ENCODE measurements around the gene HOXC5. TPM values are rescaled to one million over a fixed set of nuclear protein-coding genes. Genes with fewer than 3 reads are reported as not detected.
A peak's percentile ranks its signal among the peaks of the same experiment; 100 is the strongest.

HOXC5 gene
- total RNA-seq, 4 donors from 2014 or later: 0.58 to 2.2 (median 0.97) TPM; not detected in 1

DNA sequence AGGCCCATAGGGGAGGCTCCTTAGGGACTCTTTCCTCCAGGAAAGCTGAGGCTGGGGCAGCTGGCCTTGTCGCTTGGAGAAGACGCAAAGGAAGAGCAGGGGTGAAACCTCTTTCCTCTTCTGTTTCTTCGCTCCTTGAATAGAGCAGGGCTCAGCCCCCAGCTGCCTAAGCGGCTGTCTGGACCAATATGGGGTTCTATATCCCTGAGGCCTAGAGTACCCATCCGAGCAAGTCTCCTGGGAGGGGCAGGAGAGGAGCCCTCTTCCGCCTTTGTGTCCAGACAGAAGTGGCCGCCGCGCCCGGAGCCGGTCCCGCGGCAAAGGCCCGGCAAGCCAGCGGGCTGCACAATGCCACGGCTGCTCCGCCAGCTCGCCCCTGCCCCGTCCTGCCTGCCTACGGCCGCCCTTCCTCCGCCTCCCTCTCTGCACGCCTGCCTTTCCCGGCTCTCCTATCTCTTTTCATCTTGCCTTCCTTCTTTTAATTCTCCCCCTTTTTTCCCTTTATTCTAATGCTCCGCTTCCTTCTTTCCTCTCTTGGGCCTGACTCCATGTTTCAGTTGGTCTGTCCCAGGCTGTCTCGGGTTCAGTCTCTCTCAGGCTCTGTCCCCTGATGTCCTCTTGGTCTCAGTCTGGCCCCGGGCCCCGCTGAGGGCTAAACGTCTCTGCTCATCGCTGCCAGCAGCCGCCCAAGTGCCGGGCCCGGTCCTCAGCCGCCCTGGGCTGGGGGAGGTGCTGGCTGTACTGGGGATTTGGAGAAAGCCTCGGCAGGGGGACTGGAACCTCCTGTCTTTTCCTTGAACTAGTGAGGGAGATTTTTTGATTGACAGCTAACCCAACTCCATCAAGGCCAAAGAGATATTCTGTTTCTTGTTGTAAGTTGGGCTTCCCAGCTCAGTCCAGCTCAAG lies 35.4 kb upstream of the HOXC5 start:
- intact Hi-C loops (cut with DNase I; ENCODE audit: low total_unique reads): no loop called here
- TF ChIP-seq CTCF (IDR thresholded peaks at IDR 0.05) (no peak), POLR2A (IDR thresholded peaks at IDR 0.05) (no peak)
- DNase-seq (ENCODE audit: low spot score in 2 of 2): no peak
- H3K4me3 ChIP-seq (ENCODE audit: low read depth, poor library complexity, severe bottlenecking): peak overlapping the region; percentile 16
- WGBS, 2 donors: 2 to 3% methylated on average over 34 to 35 of the region's 35 CpGs

DNA sequence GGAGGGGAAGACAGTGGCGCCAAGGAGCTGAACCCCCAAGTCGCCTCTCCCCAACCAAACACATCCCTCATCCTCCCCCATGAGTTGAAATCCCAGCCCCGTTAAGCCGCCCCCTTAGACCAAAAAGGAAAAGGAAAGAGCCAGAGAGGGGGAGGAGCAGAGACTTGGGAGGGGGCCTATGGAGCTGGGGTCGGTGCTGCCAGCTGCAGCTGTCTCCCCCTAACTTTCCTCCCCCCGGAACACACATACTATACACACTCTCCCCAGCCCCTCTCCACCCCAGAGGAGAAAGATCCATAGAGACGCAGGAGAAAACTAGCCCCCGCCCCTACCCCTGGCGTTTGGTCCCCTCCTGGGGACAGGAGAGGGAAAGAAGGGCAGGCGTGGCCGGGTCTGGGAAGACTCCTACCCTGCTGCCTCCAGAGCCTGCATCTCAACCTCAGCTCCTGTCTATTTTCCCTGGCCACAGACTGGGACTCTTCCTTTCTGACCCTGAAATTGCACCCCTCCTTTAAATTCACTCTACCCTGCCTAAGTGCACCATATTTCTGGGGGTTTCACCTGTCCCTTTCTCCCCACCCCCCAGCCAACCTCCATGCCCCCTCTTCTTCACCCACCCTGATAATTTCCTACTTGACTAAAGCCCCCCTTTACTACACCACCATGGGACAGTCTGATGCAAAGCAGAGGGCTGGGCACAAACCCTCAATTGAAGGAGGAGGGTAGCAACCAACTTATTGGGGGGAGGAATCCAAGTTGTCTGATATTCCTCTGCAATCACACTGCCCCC lies 34.5 kb upstream of the HOXC5 start:
- intact Hi-C loops (cut with DNase I; ENCODE audit: low total_unique reads): no loop called here

DNA sequence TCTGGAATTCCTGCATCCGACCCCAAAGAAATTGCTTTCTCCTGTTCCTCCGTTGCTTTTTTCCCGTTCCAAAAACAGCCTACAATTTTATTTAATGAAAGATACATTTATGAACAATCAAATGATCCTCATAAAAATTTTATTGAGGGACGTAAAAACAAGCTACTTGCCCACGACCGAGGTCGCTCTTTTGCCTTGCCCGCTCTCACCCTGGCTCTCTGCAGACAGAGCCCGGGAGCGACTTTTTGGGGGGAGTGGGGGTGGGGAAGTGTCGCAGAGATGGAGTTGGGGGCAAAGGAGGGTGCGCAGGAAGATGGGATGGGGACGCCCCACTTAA lies 34.0 kb upstream of the HOXC5 start:
- H3K4me3 ChIP-seq (ENCODE audit: low read depth, poor library complexity, severe bottlenecking): no peak overlapping the region
- TF ChIP-seq CTCF (IDR thresholded peaks at IDR 0.05): no peak
- no peak for TF ChIP-seq POLR2A (IDR thresholded peaks at IDR 0.05)
- intact Hi-C loops (cut with DNase I; ENCODE audit: low total_unique reads): no loop called here

More for the DNA sequence above, 34.5 kb upstream of the HOXC5 start:
- TF ChIP-seq CTCF (IDR thresholded peaks at IDR 0.05) (no peak), POLR2A (IDR thresholded peaks at IDR 0.05) (no peak)
- 10 to 14% methylated on average over 11 of the region's 11 CpGs for WGBS, 2 donors
- no peak for DNase-seq (ENCODE audit: low spot score in 2 of 2)
- no peak overlapping the region for H3K4me3 ChIP-seq (ENCODE audit: low read depth, poor library complexity, severe bottlenecking)

GRCh38 chr12:53999559-54000115 lies 33.2 kb upstream of the HOXC5 start:
- WGBS, 2 donors: 0% methylated on average over 35 of the region's 35 CpGs
- no peak for TF ChIP-seq POLR2A (IDR thresholded peaks at IDR 0.05)
- no peak for TF ChIP-seq CTCF (IDR thresholded peaks at IDR 0.05)
- intact Hi-C loops (cut with DNase I; ENCODE audit: low total_unique reads): no loop called here
- H3K4me3 ChIP-seq (ENCODE audit: low read depth, poor library complexity, severe bottlenecking): peak overlapping the region; percentile 64
- peak; percentile 79 to 96 for DNase-seq (ENCODE audit: low spot score in 2 of 2)

More for the DNA sequence above, 34.0 kb upstream of the HOXC5 start:
- DNase-seq (ENCODE audit: low spot score in 2 of 2): no peak
- WGBS, 2 donors: 3 to 5% methylated on average over 13 of the region's 13 CpGs

DNA sequence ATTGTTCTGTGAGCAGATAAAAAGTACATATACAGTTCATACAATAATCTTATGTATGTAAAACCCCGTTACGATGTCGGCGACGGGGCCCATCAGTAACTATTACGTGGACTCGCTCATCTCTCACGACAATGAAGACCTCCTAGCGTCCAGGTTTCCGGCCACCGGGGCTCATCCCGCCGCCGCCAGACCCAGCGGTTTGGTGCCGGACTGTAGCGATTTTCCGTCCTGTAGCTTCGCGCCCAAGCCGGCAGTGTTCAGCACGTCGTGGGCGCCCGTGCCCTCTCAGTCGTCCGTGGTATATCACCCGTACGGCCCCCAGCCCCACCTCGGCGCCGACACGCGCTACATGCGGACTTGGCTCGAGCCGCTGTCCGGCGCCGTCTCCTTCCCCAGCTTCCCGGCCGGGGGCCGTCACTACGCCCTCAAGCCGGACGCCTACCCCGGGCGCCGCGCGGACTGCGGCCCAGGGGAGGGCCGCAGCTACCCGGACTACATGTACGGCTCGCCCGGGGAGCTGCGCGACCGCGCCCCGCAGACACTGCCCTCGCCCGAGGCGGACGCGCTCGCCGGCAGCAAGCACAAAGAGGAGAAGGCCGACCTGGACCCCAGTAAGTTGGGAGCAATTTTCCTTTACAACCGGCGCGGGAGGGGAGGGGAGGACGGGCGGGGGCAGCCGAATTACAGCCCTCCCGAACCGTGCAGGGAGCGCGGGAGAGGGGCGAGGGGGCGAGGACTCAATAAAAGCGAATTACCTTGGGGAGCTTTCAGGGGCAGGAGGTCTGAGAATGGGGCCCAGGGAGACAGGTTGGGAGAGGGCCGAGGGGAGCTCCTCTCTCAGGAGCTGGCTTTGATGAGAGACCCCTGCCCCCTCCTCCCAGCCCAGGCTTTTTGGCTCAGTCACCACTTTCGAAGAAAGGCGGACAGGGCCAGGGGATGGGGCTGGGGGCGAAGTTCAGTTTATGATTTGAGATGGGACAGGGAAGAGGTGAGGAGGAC lies 32.4 kb upstream of the HOXC5 start, which contains the start of gene HOXC9:
Gene HOXC9 (plus strand): TSS at position 46 of the 999 bp plus-strand sequence. CDS start 28 bp downstream, at position 74.
- 1 to 3% methylated on average over 49 to 76 of the region's 87 CpGs for WGBS, 2 donors
- peak within 1 kb of the TSS; percentile 64 for H3K4me3 ChIP-seq (ENCODE audit: low read depth, poor library complexity, severe bottlenecking)
- no peak for DNase-seq (ENCODE audit: low spot score in 2 of 2)
- TF ChIP-seq CTCF (IDR thresholded peaks at IDR 0.05) (no peak), POLR2A (IDR thresholded peaks at IDR 0.05) (no peak)
- intact Hi-C loops (cut with DNase I; ENCODE audit: low total_unique reads): no loop called here

All from lower leg skin (tissue), 4 donors.